ENCODE data around the gene MPV17. TPM values are rescaled to one million over a fixed set of nuclear protein-coding genes. Genes with fewer than 3 reads are reported as not detected.
A peak's percentile ranks its signal among the peaks of the same experiment; 100 is the strongest.

MPV17 gene
- polyA plus RNA-seq, 1 donor from 2014 or later, result 79.6 TPM

- Histone ChIP-seq H3K4me3 (ENCODE audit: low read length) (peak overlapping the region; percentile 40), H2AFZ (ENCODE audit: low read depth, low read length) (no peak overlapping the region), H3K36me3 (ENCODE audit: insufficient read depth, low read length) (no peaks in the 10 kb centered on the region), H3F3A (ENCODE audit: insufficient read depth, low read length, poor library complexity, severe bottlenecking) (no peaks in the 10 kb centered on the region), H3K27me3 (ENCODE audit: insufficient read depth, low read depth, low read length) (peaks cover 48% of the 10 kb centered on the region), H3K9me3 (ENCODE audit: low read length) (no peaks in the 10 kb centered on the region), H3K9me2 (ENCODE audit: insufficient read depth, low read length) (no peaks in the 10 kb centered on the region), H3K27ac (ENCODE audit: low read length) (no peak overlapping the region), H3K9ac (ENCODE audit: low read length) (no peak overlapping the region), H4K20me1 (ENCODE audit: insufficient read depth) (no peaks in the 10 kb centered on the region), H3K79me2 (replicated peaks; ENCODE audit: insufficient read depth, low read length) (no peaks in the 10 kb centered on the region), H3K4me2 (ENCODE audit: low read length) (no peak overlapping the region)
- TF ChIP-seq EZH2 (IDR thresholded peaks at IDR 0.05; ENCODE audit: borderline replicate concordance, insufficient read depth, low read length, poor library complexity, severe bottlenecking) (peak; percentile 87), CTCF (IDR thresholded peaks at IDR 0.05; ENCODE audit: poor library complexity, severe bottlenecking) (no peak), MXI1 (conservative IDR thresholded peaks at IDR 0.05; ENCODE audit: poor library complexity, severe bottlenecking) (no peak), TAF1 (IDR thresholded peaks at IDR 0.05; ENCODE audit: low read depth) (no peak), SMC3 (conservative IDR thresholded peaks at IDR 0.05; ENCODE audit: poor library complexity) (no peak)
These were observed 16.2 kb downstream of the MPV17 start for GRCh38 chr2:27306573-27307286.

GRCh38 chr2:27306136-27306535, 16.8 kb downstream of the MPV17 start:
- Histone ChIP-seq H3K36me3 (ENCODE audit: insufficient read depth, low read length) (no peaks in the 10 kb centered on the region), H3K79me2 (replicated peaks; ENCODE audit: insufficient read depth, low read length) (no peaks in the 10 kb centered on the region), H3K9me2 (ENCODE audit: insufficient read depth, low read length) (no peaks in the 10 kb centered on the region), H3K4me3 (ENCODE audit: low read length) (no peak overlapping the region), H3F3A (ENCODE audit: insufficient read depth, low read length, poor library complexity, severe bottlenecking) (no peaks in the 10 kb centered on the region), H3K9ac (ENCODE audit: low read length) (no peak overlapping the region), H4K20me1 (ENCODE audit: insufficient read depth) (no peaks in the 10 kb centered on the region), H2AFZ (ENCODE audit: low read depth, low read length) (no peak overlapping the region), H3K27ac (ENCODE audit: low read length) (no peak overlapping the region), H3K9me3 (ENCODE audit: low read length) (no peaks in the 10 kb centered on the region), H3K4me2 (ENCODE audit: low read length) (no peak overlapping the region), H3K27me3 (ENCODE audit: insufficient read depth, low read depth, low read length) (peaks cover 48% of the 10 kb centered on the region)
- TF ChIP-seq REST (IDR thresholded peaks at IDR 0.05; ENCODE audit: borderline replicate concordance), result no peak
- no peak for TF ChIP-seq EP300 (conservative IDR thresholded peaks at IDR 0.05; ENCODE audit: poor library complexity, severe bottlenecking)
- no peak for TF ChIP-seq SMC3 (conservative IDR thresholded peaks at IDR 0.05; ENCODE audit: poor library complexity)
- TF ChIP-seq MXI1 (conservative IDR thresholded peaks at IDR 0.05; ENCODE audit: poor library complexity, severe bottlenecking), result no peak
- TF ChIP-seq EZH2 (IDR thresholded peaks at IDR 0.05; ENCODE audit: borderline replicate concordance, insufficient read depth, low read length, poor library complexity, severe bottlenecking), result no peak
- TF ChIP-seq RAD21 (conservative IDR thresholded peaks at IDR 0.05), result no peak
